ENCODE measurements around the gene MAP2K5. TPM values are rescaled to one million over a fixed set of nuclear protein-coding genes. Genes with fewer than 3 reads are reported as not detected.

Gene MAP2K5
- total RNA-seq, 2 donors from 2014 or later: 13.9 to 15.4 TPM

GRCh38 chr15:67550522-67550921 is 8.0 kb downstream of the MAP2K5 start:
- ATAC-seq: peak in 1 of 2 donors; percentile 74
- no peak for DNase-seq
- intact Hi-C loops (cut with DNase I): no loop called here

GRCh38 chr15:67551207-67551743 is 8.8 kb downstream of the MAP2K5 start:
- no peak for ATAC-seq

GRCh38 chr15:67554580-67554979 is 12.1 kb downstream of the MAP2K5 start:
- intact Hi-C loops (cut with DNase I): no loop called here
- no peak for ATAC-seq
- DNase-seq: no peak

More at GRCh38 chr15:67551207-67551743, 8.8 kb downstream of the MAP2K5 start:
- intact Hi-C loops (cut with DNase I): no loop called here
- no peak for DNase-seq

- DNase-seq: no peak
- no peak for ATAC-seq
- intact Hi-C loops (cut with DNase I): no loop called here
Observed at GRCh38 chr15:67556976-67557570, 14.6 kb downstream of the MAP2K5 start.

GRCh38 chr15:67558502-67558901 is 16.0 kb downstream of the MAP2K5 start:
- intact Hi-C loops (cut with DNase I): no loop called here
- ATAC-seq (no peak), DNase-seq (no peak)

- ATAC-seq: no peak
- no peak for DNase-seq
- intact Hi-C loops (cut with DNase I): no loop called here
Observed at GRCh38 chr15:67559158-67559557, 16.7 kb downstream of the MAP2K5 start.

- ATAC-seq (no peak), DNase-seq (no peak)
- intact Hi-C loops (cut with DNase I): no loop called here
Observed at GRCh38 chr15:67559576-67559975, 17.1 kb downstream of the MAP2K5 start.

GRCh38 chr15:67560320-67560719 is 17.8 kb downstream of the MAP2K5 start:
- intact Hi-C loops (cut with DNase I): no loop called here
- DNase-seq (no peak), ATAC-seq (no peak)

GRCh38 chr15:67563092-67563491 is 20.6 kb downstream of the MAP2K5 start:
- DNase-seq (no peak), ATAC-seq (no peak)
- intact Hi-C loops (cut with DNase I): no loop called here

- intact Hi-C loops (cut with DNase I): no loop called here
- DNase-seq (no peak), ATAC-seq (no peak)
Observed at GRCh38 chr15:67564021-67564967, 21.8 kb downstream of the MAP2K5 start.

- no peak for DNase-seq
- intact Hi-C loops (cut with DNase I): no loop called here
- no peak for ATAC-seq
Observed at GRCh38 chr15:67564968-67565345, 22.5 kb downstream of the MAP2K5 start.

- DNase-seq: no peak
- intact Hi-C loops (cut with DNase I): no loop called here
- ATAC-seq: peak in 1 of 2 donors; percentile 34
Observed at GRCh38 chr15:67569668-67570067, 27.2 kb downstream of the MAP2K5 start.

GRCh38 chr15:67570875-67571647 is 28.6 kb downstream of the MAP2K5 start:
- intact Hi-C loops (cut with DNase I): no loop called here
- no peak for DNase-seq
- no peak for ATAC-seq

- DNase-seq: no peak
- no peak for ATAC-seq
- intact Hi-C loops (cut with DNase I): no loop called here
Observed at GRCh38 chr15:67571648-67572415, 29.3 kb downstream of the MAP2K5 start.

- intact Hi-C loops (cut with DNase I): no loop called here
- DNase-seq (no peak), ATAC-seq (no peak)
Observed at GRCh38 chr15:67573194-67573593, 30.7 kb downstream of the MAP2K5 start.

GRCh38 chr15:67575039-67575502 is 32.6 kb downstream of the MAP2K5 start:
- no peak for DNase-seq
- ATAC-seq: no peak
- intact Hi-C loops (cut with DNase I): no loop called here

- intact Hi-C loops (cut with DNase I): no loop called here
- ATAC-seq: no peak
- no peak for DNase-seq
Observed at GRCh38 chr15:67578020-67578600, 35.6 kb downstream of the MAP2K5 start.

GRCh38 chr15:67579164-67579563 is 36.7 kb downstream of the MAP2K5 start:
- intact Hi-C loops (cut with DNase I): no loop called here
- DNase-seq (no peak), ATAC-seq (no peak)

Measured in left cardiac atrium (tissue), 4 donors.